GM18511 (cell line): Measurements from ENCODE around the gene NUDT22.
A peak's percentile ranks its signal among the peaks of the same experiment; 100 is the strongest.

Experiments
- ATAC-seq: cut with Tn5 transposase; IDR thresholded peaks from one replicate; pipeline ENCODE4 v1.9.1; 2021; ENCODE audit warnings: mild to moderate bottlenecking, moderate library complexity; ENCODE audit not compliant: unreplicated experiment

NUDT22 gene

DNA sequence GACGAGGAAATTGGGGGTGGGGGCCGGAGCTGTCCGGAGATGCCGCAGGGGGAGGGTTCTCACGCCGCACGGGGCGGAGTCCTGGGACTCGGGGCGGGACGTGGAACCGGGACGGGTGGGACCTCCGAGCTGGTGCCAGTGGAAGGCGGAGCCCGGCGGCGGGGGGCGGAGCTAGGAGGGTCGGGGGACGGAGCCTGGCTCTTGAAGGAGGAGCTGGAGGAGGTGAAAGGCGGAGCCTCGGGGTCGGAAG, 15.1 kb downstream of the NUDT22 start:
- peak; percentile 63 for ATAC-seq

DNA sequence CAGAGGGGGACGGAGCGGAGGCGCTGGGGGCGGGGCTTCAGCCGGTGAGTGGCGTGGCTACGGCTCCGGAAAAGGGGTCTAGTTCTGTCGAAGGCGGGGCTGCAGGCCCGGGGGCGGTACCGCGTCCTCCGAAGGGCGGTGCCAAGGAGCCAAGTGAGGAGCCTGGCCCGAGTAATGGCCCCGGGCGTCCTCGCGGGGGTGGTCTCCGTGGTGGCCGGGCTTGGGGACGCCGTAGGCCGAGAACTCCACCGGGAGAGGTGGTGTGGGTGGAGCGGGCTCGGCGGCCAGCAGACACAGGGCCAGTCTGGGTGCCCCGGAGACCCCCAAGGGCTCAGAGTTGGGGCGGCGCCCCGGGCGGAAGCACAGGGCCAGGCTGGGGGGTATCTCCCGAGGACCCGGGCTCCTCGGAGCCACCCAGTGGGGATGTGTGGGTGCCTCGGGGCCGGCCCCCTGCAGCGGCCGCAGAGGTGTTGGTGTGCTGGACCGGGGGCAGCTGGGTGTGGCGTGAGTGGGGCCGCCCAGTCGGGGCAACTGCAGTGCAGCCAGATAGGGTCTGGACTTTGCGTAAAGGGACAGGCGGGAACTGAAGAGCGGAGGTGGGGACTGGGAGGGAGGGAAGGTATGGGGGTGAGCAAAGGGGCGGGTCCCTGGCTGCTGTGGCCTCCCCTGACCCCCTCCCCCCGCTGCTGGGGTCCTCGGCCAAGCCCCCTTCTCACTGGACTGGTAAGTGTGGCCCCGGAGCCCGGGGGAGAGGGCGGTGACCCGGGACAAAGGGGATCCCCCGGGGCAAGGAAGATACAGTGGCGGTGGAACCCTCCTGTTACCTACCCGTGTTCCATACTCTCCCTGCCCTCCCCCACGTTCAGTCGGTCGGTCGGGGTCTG, 15.7 kb downstream of the NUDT22 start:
- peak; percentile 59 for ATAC-seq

DNA sequence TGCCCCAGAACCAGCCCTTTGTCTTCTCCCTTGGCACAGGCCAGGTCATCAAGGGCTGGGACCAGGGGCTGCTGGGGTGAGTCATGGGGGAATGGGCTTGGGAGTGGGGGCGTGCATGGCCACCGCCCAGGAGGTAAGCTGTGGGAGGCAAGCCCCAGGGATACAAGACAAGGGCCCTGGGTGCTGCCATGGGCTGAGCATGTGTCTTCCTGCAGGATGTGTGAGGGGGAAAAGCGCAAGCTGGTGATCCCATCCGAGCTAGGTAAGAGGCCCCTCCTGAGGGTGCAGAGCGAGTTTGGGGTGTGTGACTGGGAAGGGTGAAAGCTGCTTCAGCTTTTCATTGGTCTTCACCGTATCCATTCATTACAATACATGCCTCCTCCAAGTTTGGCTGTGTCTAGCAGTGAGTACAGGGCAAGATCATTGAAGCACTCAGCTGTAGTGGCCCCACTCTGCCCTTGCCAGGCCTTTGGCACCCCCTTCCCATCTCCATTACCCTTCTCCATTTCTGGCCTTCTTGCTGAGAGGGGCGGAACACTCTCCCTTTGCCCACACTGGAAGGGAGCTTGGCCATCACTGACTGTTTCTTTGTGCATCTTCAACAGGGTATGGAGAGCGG, 17.3 kb downstream of the NUDT22 start:
- no peak for ATAC-seq

DNA sequence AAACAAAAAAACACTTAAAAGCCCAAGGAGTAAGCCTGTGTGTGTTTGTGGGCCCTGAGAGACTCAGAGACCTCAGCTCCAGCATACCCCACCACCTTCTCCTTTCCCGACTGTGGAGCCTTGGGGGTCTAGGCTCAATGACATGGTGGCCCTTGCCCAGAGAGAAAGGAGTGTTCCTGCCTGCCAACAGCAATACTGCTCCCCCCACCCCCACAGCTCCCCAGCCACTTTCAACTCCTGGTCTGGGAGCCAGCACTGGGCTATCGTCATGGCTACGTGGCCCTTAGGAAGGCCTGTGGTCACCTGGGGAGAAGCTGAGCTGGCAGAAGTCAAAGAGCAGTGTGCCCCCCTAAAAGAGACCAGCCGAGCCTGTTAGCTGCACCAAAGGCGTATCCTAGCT, 18.0 kb downstream of the NUDT22 start:
- no peak for ATAC-seq

- ATAC-seq: no peak
These were observed 18.9 kb downstream of the NUDT22 start for GRCh38 chr11:64244966-64245365.

- no peak for ATAC-seq
These were observed 19.3 kb downstream of the NUDT22 start for GRCh38 chr11:64245401-64245796.

DNA sequence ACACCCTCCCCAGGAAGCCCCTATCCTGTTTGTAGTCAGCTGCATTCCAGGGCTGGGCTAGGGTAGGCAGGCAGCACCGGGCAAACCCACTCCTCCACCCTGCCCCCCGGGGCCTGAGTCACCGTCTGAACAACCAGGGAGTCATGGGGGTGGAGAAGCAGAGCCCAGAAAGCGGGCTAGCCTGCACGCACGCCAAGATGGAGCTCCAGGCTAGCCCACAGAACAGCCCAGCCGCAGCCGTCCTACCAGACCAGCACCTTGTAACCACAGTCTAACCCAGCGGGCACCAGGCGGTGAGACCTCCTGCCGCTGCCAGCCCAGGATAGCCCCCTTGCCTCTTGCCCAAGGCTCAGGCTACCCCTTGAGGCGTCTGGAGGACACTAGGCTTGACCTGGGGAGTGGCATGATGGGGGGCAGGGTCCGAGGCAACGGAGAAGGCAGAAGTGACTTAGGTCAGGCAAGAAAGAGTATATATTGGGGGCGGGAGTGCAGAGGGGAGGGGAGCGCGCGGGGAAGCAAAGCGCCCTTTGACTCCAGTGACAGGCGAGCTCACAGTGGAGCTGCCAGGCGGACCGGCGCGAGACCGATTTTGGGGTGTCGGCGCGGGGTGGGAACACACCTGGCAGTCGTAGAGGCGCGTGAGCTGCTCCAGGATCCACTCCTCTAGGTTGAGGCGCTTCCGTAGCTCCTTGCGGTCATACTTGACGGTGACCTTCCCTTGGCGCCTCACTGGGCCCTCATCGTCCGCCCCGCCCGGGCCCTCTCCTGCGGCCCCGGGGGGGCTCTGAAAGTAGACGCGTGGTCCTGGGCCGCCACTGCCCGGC, 19.9 kb downstream of the NUDT22 start:
- ATAC-seq: no peak

DNA sequence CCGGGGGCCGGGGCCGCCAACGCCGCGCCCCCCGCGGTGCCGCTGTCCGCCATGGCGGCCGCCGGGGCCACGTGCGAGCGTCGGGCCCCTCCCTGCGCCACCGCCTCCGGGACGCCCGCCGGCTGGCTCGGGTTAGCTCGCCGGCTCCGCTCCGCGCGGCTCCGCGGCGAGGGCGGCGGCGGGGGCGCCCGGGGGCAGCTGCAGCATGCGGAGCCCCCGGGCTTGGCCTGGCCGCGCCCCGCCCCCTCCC, 20.5 kb downstream of the NUDT22 start:
- ATAC-seq: peak; percentile 17

DNA sequence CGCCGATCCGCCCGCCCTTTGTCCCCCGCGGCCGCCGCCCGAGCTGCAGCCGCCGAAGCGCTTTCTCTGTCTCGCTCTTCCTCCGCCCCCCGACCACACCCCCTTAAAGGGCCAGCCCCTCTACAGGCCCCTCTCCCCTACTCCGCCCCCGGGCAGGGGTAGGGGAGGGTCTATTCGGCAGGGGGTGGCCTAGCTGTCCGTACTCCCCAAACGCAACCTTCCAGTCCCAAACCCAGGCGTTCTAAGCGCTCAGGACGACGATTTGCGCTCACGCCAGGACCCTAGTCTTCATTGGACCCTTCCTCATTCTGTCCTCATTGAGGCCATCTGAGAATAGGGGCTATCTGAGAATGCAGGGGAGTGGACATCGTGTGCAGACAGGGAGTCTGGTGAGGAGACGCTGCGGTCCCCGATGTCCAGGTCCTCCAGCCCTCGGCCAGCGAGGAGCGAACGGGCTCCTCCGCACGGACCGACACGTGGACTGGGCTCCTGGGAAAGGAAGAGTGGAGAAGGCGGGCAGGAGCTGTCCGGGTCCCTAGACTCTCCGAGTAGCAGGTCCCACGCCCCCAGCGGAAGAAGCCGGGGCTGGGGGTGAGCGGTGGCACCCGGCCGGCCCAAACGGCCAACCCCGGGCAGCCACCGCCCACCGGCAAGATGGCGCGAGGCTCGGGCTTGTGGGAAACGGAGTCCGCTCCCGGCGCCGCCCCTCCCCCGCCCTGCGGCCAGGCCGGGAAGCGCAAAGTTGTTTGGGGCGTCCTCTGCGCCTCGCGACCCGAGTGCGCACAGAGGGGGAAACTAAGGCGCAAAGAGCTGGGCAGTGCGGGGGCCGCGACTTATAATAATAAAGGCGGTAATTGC, 21.0 kb downstream of the NUDT22 start, which contains the start of gene PPP1R14B:
TSS of gene PPP1R14B (minus strand) at position 73 of the 858 bp plus-strand sequence. CDS start 270 bp downstream, outside the sequence.
- peak; percentile 48 for ATAC-seq

DNA sequence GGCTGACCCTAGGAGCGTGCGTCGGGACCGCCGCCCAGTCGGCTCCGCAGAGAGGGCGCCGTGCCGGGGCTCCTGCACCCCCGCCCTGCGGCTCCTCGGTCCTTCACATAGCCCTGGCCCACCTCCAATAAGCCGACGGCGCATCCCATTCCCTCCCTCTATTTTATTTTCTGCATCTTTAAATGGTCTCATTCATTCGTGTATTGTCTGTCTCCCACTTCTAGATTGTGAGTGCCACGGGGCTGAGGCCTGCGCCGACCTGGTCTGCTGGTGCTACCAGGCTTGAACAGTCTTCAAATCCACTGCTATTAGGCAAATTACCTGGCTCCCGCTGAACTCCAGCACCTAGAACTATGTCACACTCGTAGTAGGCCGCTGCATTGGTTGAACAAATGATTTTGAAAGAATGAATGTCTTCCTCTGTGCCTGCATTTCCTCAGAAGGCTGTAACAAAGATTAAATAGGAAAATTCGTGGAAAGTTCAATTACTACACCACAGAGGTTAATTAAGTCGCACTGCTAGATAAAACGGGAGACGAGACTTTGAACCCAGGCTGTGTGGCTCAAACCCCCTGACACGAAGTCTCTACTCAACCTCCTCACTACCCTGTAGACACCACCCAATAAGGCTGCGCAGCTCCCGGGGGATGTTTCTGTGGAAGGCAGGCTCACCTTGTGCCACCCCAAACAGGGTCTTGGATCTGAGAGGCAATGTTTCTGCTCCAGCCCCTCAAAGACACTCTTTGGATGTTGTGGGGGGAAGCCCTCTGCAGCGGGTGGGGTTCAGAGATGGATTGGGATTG, 21.9 kb downstream of the NUDT22 start:
- ATAC-seq: no peak

GRCh38 chr11:64248578-64248977, 22.5 kb downstream of the NUDT22 start:
- ATAC-seq: no peak

DNA sequence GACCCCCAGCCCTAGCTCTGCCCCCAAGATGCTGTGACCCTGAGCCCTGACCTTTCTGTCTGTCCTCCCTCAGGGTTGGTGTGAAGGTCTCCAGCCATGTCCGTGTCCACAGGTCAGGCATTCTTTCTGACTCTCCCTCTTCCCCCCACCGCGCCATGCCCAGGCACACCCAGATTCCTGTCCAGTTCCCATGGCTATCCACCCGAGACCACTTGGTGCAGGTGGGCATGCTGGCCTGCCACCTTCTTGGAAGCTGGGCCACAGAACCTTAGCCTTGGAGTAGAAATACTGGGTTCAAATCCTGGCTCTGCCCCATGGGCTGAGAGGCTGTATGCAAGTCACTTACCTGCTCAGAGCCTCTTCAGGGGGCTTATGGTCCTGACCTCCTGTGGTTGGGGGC, 23.0 kb downstream of the NUDT22 start:
- ATAC-seq: no peak

DNA sequence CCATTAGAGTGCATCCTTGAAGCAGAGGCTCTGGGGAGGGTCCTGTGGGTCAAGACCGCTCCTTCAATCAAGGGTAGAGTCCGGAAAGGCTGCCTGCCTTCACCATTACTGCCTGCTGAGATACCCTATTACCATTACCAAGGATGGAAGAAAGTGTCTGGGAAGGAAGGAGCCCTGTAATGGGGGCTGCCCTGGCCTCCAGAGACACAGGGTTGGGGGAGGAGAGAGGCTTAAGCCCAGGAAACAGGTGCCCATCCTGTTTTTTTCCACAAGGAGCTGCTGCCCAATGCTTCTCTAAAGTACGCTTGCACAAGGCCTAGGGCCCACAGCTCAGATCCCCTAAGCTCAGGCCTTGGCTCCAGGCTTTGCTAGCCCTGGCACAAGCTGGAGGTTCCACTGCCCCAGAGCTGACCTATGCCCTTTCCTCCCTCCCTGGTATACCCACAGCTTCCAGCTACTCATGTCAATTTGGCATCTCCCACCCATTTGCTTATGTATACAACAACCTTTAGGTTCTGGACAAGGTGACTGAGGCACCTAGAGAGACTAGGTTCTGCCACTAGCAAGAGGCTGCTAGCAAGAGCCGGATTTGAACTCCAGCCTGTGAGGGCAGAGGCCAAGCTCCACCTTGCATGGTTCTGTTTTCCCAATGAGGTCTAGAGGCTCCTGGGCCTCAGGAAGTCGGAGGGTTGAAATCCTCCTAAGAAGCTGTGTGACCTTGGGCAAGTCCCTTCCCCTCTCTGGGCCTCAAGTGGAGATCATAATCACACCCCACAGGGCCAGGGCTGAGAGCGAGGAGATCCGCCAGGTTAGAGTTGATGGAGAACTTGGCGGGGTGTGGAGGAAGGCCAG, 23.7 kb downstream of the NUDT22 start:
- ATAC-seq: no peak

DNA sequence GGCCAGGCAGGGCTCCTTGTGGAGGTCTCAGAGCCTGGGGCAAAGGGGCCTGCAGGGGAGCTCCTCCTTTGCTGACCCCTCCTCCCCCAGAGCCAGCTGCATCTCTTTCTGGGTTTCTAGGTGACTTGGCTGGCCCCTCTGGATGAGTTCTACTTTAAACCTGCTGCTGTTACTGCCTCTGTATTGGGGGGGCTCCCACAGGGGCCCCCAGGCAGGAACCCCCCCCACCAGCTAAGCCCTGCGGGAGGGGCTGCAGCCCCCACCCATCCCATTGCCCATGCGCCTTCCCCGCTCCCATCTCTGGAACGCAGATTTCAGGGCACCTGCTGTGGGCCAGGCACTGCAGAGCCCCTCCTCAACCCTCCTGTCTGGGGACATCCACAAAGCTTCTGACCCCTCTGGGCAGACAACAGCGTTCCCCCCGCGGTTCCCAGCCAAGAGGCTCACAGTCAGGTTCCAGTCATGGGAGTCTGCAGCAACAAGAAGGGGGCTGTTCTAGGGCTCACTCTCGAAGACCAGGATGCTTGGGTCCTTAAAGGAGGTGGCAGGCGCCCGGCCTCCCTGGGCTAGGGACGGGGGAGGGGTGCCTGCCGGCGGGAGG, 24.4 kb downstream of the NUDT22 start:
- no peak for ATAC-seq

DNA sequence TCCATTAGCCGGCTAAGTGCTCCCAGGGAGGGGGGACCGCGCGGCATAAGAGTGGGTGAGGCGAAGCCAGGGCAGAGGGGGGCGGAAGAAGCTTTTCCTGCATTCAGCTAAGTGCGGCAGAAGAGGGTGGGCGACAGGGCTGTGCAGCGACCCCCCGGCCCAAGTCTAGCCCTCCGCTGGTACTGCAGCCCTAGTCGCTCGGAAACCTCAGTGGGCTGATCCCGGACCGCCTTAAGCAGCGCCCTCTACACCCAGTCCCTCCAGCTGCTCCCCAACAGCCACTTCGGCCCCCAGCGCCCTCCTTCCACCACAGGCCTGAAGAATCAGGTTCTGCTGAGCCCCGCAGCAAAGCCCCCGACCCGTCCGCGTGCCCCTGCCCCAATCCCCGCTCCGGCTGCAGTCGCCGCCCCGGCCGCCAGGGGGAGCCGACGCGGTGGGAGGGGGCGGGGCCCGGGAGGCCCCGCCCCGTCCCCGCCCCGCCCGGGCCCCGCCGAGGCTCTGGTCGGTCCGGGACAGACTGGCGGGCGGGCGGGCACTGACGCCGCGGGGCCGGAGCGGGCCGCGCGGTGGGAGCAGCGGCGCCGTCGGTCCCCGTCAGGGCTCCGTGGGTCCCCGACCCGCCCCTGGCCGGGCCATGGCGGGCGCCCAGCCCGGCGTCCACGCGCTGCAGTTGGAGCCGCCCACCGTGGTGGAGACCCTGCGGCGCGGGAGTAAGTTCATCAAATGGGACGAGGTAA, 25.1 kb downstream of the NUDT22 start, which contains the start of gene PLCB3:
TSS of gene PLCB3 (plus strand) at position 515 of the 737 bp plus-strand sequence. CDS start at position 635, 120 bp downstream.
- ATAC-seq: peak; percentile 53

DNA sequence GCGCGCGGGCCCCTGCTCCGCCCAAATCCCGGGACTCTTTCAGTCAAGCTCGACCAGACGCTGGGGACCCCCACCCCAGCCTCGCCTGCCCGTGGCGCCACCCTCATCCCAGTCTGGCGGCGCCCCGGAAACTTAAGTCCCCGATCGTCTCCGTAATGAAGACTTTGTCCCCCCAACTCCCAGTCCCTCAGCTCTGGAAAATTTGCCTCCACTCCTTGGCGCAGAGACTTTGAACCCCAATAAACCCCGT, 25.6 kb downstream of the NUDT22 start:
- no peak for ATAC-seq

DNA sequence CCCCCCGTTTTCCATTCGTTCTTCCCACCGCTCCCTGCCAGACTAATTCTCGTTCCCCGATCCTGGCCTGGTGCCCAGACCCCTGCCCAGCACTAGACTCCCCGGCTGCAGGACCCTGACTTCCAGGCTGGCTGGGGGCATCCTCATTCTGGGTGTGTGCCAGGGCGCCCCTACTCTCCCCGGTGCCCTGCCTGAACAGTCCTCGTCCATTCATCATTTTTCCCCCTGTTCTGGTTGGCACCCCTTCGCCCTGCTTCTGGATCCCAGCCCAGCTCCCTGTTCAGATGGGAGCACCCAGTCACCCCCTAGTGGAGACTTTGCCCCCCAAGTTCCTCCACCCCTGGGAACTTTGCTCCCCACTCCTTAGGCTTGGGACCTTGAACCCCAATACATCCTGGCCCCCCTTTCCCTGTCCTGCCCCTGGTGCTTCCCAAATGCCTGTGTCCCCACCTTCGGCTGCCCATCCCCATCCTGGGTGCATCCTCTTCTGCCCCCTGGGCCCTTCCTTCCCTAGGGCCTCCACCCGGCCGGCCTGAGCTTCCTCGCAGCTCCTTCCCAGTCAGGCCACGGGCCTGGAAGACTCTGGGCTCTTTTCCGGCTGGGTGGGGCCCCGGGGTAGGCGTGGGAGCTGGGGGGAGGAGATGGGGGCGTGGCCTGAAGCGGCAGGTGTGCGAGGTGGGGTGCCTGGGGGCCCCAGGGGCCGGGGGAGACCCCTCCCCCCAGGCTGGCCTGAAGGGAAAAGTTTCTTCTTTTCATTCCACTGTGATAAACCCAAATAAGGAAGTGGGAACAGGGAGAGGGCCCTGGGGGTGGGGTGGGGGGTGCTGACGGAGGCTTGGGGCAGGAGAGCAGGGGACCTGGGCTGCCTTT, 26.2 kb downstream of the NUDT22 start:
- no peak for ATAC-seq
